ENCODE measurements around the gene DISP2. TPM values are rescaled to one million over a fixed set of nuclear protein-coding genes. Genes with fewer than 3 reads are reported as not detected.

Gene DISP2
- total and polyA plus RNA-seq, 4 donors = 0.08 to 0.60 (median 0.31) TPM

- 95 to 97% methylated on average over 10 of the region's 10 CpGs for WGBS, 2 donors
These were observed 22.6 kb downstream of the DISP2 start for GRCh38 chr15:40380636-40381035.

GRCh38 chr15:40381818-40382529 is 24.0 kb downstream of the DISP2 start:
- Histone ChIP-seq H3K27me3 (ENCODE audit: control insufficient read depth in 1 of 2, insufficient read depth in 2 of 2, low read length in 1 of 2) (no peaks in the 10 kb centered on the region), H3K4me3 (ENCODE audit: low read length in 2 of 2) (no peak overlapping the region), H3K9me3 (ENCODE audit: control insufficient read depth, low read length) (no peaks in the 10 kb centered on the region), H3K4me1 (ENCODE audit: control insufficient read depth in 1 of 2, insufficient read depth in 2 of 2, low read length in 2 of 2) (peaks cover 0 to 2% of the 10 kb centered on the region in 2 donors), H3K27ac (ENCODE audit: low read depth in 1 of 2, low read length in 2 of 2) (no peak overlapping the region), H3K36me3 (ENCODE audit: control insufficient read depth in 1 of 2, insufficient read depth in 2 of 2, low read length in 1 of 2) (peaks cover 0 to 3% of the 10 kb centered on the region in 2 donors)
- intact Hi-C loops (cut with DNase I) = no loop called here
- DNase-seq (no peak), ATAC-seq (ENCODE audit: low FRiP score) (no peak)
- 91 to 92% methylated on average over 11 of the region's 11 CpGs for WGBS, 2 donors

More at GRCh38 chr15:40380636-40381035, 22.6 kb downstream of the DISP2 start:
- intact Hi-C loops (cut with DNase I) = no loop called here
- ATAC-seq (ENCODE audit: low FRiP score) (no peak), DNase-seq (no peak)
- Histone ChIP-seq H3K4me3 (ENCODE audit: low read length in 2 of 2) (no peak overlapping the region), H3K9me3 (ENCODE audit: control insufficient read depth, low read length) (no peaks in the 10 kb centered on the region), H3K27ac (ENCODE audit: low read depth in 1 of 2, low read length in 2 of 2) (no peak overlapping the region), H3K27me3 (ENCODE audit: control insufficient read depth in 1 of 2, insufficient read depth in 2 of 2, low read length in 1 of 2) (no peaks in the 10 kb centered on the region), H3K36me3 (ENCODE audit: control insufficient read depth in 1 of 2, insufficient read depth in 2 of 2, low read length in 1 of 2) (no peaks in the 10 kb centered on the region), H3K4me1 (ENCODE audit: control insufficient read depth in 1 of 2, insufficient read depth in 2 of 2, low read length in 2 of 2) (peaks cover 0 to 2% of the 10 kb centered on the region in 2 donors)

DNA sequence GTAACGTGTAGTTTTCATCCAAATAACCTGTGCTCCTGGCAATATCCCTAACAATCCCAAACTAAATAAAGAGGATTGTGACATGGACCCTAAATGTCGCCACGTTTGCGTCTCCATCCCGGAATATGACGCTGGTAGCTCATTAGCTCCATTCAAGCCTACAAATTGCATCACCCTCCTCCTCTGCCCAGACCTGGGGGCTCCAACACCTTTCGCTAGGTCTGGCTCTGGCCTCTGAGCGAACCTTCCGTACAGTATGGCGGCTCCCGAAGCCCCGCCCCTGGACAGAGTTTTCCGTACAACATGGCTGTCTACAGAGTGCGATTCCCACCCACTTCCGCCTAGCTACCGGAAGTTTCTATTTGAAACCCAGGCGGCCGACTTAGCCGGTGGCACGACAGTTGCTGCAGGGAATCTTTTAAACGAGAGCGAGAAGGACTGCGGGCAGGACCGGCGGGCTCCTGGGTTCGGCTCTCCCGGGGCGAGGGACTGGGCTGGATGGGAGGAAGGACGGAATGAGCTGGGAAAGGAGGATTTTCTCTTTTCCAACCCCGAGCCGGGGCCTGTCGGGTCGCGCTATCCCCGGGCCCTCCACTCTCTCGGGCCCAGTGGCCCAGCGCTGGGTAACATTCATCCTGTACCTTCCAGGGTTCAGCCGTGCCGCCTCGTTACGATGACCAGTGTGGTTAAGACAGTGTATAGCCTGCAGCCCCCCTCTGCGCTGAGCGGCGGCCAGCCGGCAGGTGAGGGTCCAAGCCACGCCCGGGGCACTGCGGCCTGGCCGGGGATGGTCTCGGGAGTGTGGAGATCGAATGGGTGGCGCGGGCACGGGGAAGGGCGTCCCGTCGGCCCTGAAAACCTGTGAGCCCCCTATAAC is 24.8 kb downstream of the DISP2 start, which contains the start of gene KNSTRN:
KNSTRN (plus strand) TSS at position 142 of the 877 bp plus-strand sequence; CDS start at position 257, 115 bp downstream.
- WGBS, 2 donors = 3% methylated on average over 57 of the region's 57 CpGs
- peaks cover 0 to 3% of the 10 kb centered on the region in 2 donors for H3K36me3 ChIP-seq (ENCODE audit: control insufficient read depth in 1 of 2, insufficient read depth in 2 of 2, low read length in 1 of 2)
- H3K27ac ChIP-seq (ENCODE audit: low read depth in 1 of 2, low read length in 2 of 2) = no peak within 1 kb of the TSS
- ATAC-seq (ENCODE audit: low FRiP score) (peak; percentile 93), DNase-seq (peak; percentile 95)
- peaks cover 0 to 2% of the 10 kb centered on the region in 2 donors for H3K4me1 ChIP-seq (ENCODE audit: control insufficient read depth in 1 of 2, insufficient read depth in 2 of 2, low read length in 2 of 2)
- intact Hi-C loops (cut with DNase I) = no loop called here
- no peaks in the 10 kb centered on the region for H3K27me3 ChIP-seq (ENCODE audit: control insufficient read depth in 1 of 2, insufficient read depth in 2 of 2, low read length in 1 of 2)
- H3K9me3 ChIP-seq (ENCODE audit: control insufficient read depth, low read length) = no peaks in the 10 kb centered on the region
- H3K4me3 ChIP-seq (ENCODE audit: low read length in 2 of 2) = peak within 1 kb of the TSS; percentile 45 to 59

DNA sequence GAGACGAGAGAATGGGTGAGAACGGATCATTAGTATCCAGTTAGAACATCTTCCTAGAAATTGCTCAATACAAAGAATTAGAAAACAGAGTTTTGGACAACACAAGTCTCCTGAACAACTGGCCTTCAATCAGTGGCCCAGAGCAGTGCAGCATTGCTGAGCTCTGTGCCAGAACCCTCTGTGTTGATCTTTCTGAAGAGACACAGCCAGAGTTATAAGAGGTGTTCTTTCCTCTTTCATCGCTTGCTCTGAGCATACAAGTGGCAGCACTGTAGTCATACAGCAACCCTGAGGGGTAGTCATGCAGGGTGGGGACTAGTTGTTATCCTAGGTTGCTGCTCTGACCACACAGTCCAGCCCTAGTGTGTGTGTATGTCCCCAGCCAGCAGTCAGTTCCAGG is 28.5 kb downstream of the DISP2 start:
- WGBS, 2 donors = 97 to 98% methylated on average over 3 of the region's 3 CpGs
- H3K4me3 ChIP-seq (ENCODE audit: low read length in 2 of 2) = no peak overlapping the region
- no peak overlapping the region for H3K27ac ChIP-seq (ENCODE audit: low read depth in 1 of 2, low read length in 2 of 2)
- ATAC-seq (ENCODE audit: low FRiP score) (no peak), DNase-seq (no peak)
- H3K27me3 ChIP-seq (ENCODE audit: control insufficient read depth in 1 of 2, insufficient read depth in 2 of 2, low read length in 1 of 2) = no peaks in the 10 kb centered on the region
- intact Hi-C loops (cut with DNase I) = no loop called here
- H3K4me1 ChIP-seq (ENCODE audit: control insufficient read depth in 1 of 2, insufficient read depth in 2 of 2, low read length in 2 of 2) = peaks cover 0 to 2% of the 10 kb centered on the region in 2 donors
- H3K36me3 ChIP-seq (ENCODE audit: control insufficient read depth in 1 of 2, insufficient read depth in 2 of 2, low read length in 1 of 2) = peaks cover 0 to 7% of the 10 kb centered on the region in 2 donors
- H3K9me3 ChIP-seq (ENCODE audit: control insufficient read depth, low read length) = no peaks in the 10 kb centered on the region

- no peak for DNase-seq
- intact Hi-C loops (cut with DNase I) = no loop called here
- 92 to 96% methylated on average over 13 of the region's 13 CpGs for WGBS, 2 donors
- H3K9me3 ChIP-seq (ENCODE audit: control insufficient read depth, low read length) = no peaks in the 10 kb centered on the region
- no peak for ATAC-seq (ENCODE audit: low FRiP score)
- H3K4me3 ChIP-seq (ENCODE audit: low read length in 2 of 2) = no peak overlapping the region
- H3K27ac ChIP-seq (ENCODE audit: low read depth in 1 of 2, low read length in 2 of 2) = no peak overlapping the region
- no peaks in the 10 kb centered on the region for H3K27me3 ChIP-seq (ENCODE audit: control insufficient read depth in 1 of 2, insufficient read depth in 2 of 2, low read length in 1 of 2)
- no peaks in the 10 kb centered on the region for H3K4me1 ChIP-seq (ENCODE audit: control insufficient read depth in 1 of 2, insufficient read depth in 2 of 2, low read length in 2 of 2)
- peaks cover 0 to 10% of the 10 kb centered on the region in 2 donors for H3K36me3 ChIP-seq (ENCODE audit: control insufficient read depth in 1 of 2, insufficient read depth in 2 of 2, low read length in 1 of 2)
These were observed 31.2 kb downstream of the DISP2 start for GRCh38 chr15:40388941-40389823.

GRCh38 chr15:40389824-40390595 is 32.0 kb downstream of the DISP2 start:
- H3K27ac ChIP-seq (ENCODE audit: low read depth in 1 of 2, low read length in 2 of 2) = no peak overlapping the region
- H3K4me3 ChIP-seq (ENCODE audit: low read length in 2 of 2) = no peak overlapping the region
- no peak for ATAC-seq (ENCODE audit: low FRiP score)

DNA sequence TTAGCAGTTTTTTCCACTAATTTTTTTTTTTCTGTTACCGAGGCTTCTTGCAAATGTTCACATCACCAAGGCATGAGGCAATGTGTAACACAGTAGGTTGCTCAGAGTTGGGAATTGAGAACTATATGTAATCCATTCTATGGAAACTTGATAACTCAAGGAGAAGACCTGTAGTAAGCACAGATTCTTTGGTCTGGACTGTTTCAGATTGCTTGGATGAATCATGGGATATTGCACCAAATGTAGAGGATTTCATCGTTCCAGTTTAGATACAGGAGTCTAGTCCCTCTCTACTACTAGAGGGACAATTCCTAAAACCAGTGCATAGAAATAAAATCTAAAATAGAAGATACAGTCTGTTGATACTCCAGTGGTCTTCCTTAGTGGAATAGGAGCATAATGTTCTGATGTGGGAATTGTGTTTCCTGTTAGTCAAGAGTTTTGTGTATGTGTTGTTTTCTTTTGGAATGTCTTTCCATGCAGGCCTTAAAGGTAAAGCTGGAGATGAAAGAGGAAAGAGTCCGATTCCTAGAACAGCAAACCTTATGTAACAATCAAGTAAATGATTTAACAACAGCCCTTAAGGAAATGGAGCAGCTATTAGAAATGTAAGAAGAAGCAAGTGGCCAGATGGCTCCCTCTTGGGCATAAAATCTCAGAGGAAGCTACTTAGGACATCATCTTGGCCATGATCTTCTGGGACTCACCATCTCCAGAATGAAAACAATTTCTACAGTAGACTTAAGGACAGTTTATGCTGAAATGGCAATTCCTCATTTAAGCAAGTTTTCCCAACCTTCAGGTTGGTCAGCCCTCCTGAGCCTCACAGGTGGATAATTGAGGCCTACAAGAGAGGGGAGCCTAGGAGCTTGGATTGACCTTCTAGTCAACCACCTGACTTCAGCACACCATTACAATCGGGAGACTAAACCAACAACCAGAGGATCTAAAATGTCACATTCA is 35.2 kb downstream of the DISP2 start:
- Histone ChIP-seq H3K27me3 (ENCODE audit: control insufficient read depth in 1 of 2, insufficient read depth in 2 of 2, low read length in 1 of 2) (no peaks in the 10 kb centered on the region), H3K4me3 (ENCODE audit: low read length in 2 of 2) (no peak overlapping the region), H3K36me3 (ENCODE audit: control insufficient read depth in 1 of 2, insufficient read depth in 2 of 2, low read length in 1 of 2) (peaks cover 0 to 6% of the 10 kb centered on the region in 2 donors), H3K4me1 (ENCODE audit: control insufficient read depth in 1 of 2, insufficient read depth in 2 of 2, low read length in 2 of 2) (no peaks in the 10 kb centered on the region), H3K27ac (ENCODE audit: low read depth in 1 of 2, low read length in 2 of 2) (no peak overlapping the region), H3K9me3 (ENCODE audit: control insufficient read depth, low read length) (no peaks in the 10 kb centered on the region)
- no peak for DNase-seq
- intact Hi-C loops (cut with DNase I) = no loop called here
- no peak for ATAC-seq (ENCODE audit: low FRiP score)
- WGBS, 2 donors = 93 to 94% methylated on average over 4 of the region's 4 CpGs

More at GRCh38 chr15:40389824-40390595, 32.0 kb downstream of the DISP2 start:
- DNase-seq = no peak
- WGBS, 2 donors = 97 to 100% methylated on average over 2 of the region's 2 CpGs
- Histone ChIP-seq H3K9me3 (ENCODE audit: control insufficient read depth, low read length) (no peaks in the 10 kb centered on the region), H3K36me3 (ENCODE audit: control insufficient read depth in 1 of 2, insufficient read depth in 2 of 2, low read length in 1 of 2) (peaks cover 0 to 10% of the 10 kb centered on the region in 2 donors), H3K4me1 (ENCODE audit: control insufficient read depth in 1 of 2, insufficient read depth in 2 of 2, low read length in 2 of 2) (no peaks in the 10 kb centered on the region), H3K27me3 (ENCODE audit: control insufficient read depth in 1 of 2, insufficient read depth in 2 of 2, low read length in 1 of 2) (no peaks in the 10 kb centered on the region)
- intact Hi-C loops (cut with DNase I) = no loop called here
